ENCODE measurements around the gene IRF5.
"Not testable (repeated sequence)": the region's sequence is repeated elsewhere in the genome, so short reads cannot be mapped to it uniquely, and the experiment has no call there.

The IRF5 gene

GRCh38 chr7:128940494-128941322, 3.0 kb downstream of the IRF5 start:
- peak; percentile 22 to 81 for DNase-seq

GRCh38 chr7:128941323-128941890, 3.7 kb downstream of the IRF5 start:
- no peak for DNase-seq

- DNase-seq, result no peak
Observed at GRCh38 chr7:128941946-128942526, 4.3 kb downstream of the IRF5 start.

- not testable (repeated sequence) for DNase-seq
Observed at GRCh38 chr7:128943251-128943650, 5.5 kb downstream of the IRF5 start.

GRCh38 chr7:128944487-128945236, 6.9 kb downstream of the IRF5 start:
- DNase-seq, result no peak

GRCh38 chr7:128945668-128946366, 8.1 kb downstream of the IRF5 start:
- DNase-seq, result no peak

- no peak for DNase-seq
Observed at GRCh38 chr7:128946936-128947830, 9.5 kb downstream of the IRF5 start.

GRCh38 chr7:128947854-128948253, 10.1 kb downstream of the IRF5 start:
- DNase-seq, result no peak

GRCh38 chr7:128948312-128948973, 10.7 kb downstream of the IRF5 start:
- DNase-seq, result no peak

- no peak for DNase-seq
Observed at GRCh38 chr7:128948976-128949760, 11.4 kb downstream of the IRF5 start.

GRCh38 chr7:128951296-128951695, 13.6 kb downstream of the IRF5 start:
- no peak for DNase-seq

- no peak for DNase-seq
Observed at GRCh38 chr7:128954150-128954549, 16.4 kb downstream of the IRF5 start.

- DNase-seq, result no peak
Observed at GRCh38 chr7:128954830-128955802, 17.4 kb downstream of the IRF5 start.

- DNase-seq, result no peak
Observed at GRCh38 chr7:128955981-128956380, 18.3 kb downstream of the IRF5 start.

- no peak for DNase-seq
Observed at GRCh38 chr7:128959296-128959695, 21.6 kb downstream of the IRF5 start.

GRCh38 chr7:128961030-128961659, 23.4 kb downstream of the IRF5 start:
- no peak for DNase-seq

GRCh38 chr7:128962899-128963298, 25.2 kb downstream of the IRF5 start:
- no peak for DNase-seq

GRCh38 chr7:128963327-128963757, 25.6 kb downstream of the IRF5 start:
- peak; percentile 7 to 30 for DNase-seq
